Measurements from ENCODE around the gene TMEM198.

Gene TMEM198

GRCh38 chr2:219526320-219527075 is 17.3 kb upstream of the TMEM198 start:
- DNase-seq, result no peak

GRCh38 chr2:219527076-219527394 is 16.8 kb upstream of the TMEM198 start:
- DNase-seq, result no peak

GRCh38 chr2:219527472-219527871 is 16.4 kb upstream of the TMEM198 start:
- no peak for DNase-seq

GRCh38 chr2:219530048-219530963 is 13.5 kb upstream of the TMEM198 start:
- DNase-seq, result peak; percentile 86

GRCh38 chr2:219531639-219532377 is 12.0 kb upstream of the TMEM198 start:
- DNase-seq, result no peak

GRCh38 chr2:219532378-219532649 is 11.5 kb upstream of the TMEM198 start:
- DNase-seq, result no peak

GRCh38 chr2:219533930-219534661 is 9.7 kb upstream of the TMEM198 start:
- no peak for DNase-seq

GRCh38 chr2:219536425-219536824 is 7.4 kb upstream of the TMEM198 start:
- no peak for DNase-seq

- no peak for DNase-seq
These were observed 6.9 kb upstream of the TMEM198 start for GRCh38 chr2:219536967-219537366.

GRCh38 chr2:219537657-219538488 is 6.0 kb upstream of the TMEM198 start:
- DNase-seq, result no peak

GRCh38 chr2:219538504-219538951 is 5.3 kb upstream of the TMEM198 start:
- DNase-seq, result no peak

GRCh38 chr2:219538956-219539788 is 4.7 kb upstream of the TMEM198 start:
- DNase-seq, result no peak

- DNase-seq, result no peak
These were observed 3.7 kb upstream of the TMEM198 start for GRCh38 chr2:219539926-219540678.

- DNase-seq, result no peak
These were observed 2.9 kb upstream of the TMEM198 start for GRCh38 chr2:219540784-219541504.

GRCh38 chr2:219541611-219542180 is 2.1 kb upstream of the TMEM198 start:
- peak; percentile 86 for DNase-seq

GRCh38 chr2:219542931-219543595 is 765 bp upstream of the TMEM198 start:
- DNase-seq, result no peak

- no peak for DNase-seq
These were observed 739 bp downstream of the TMEM198 start for GRCh38 chr2:219544567-219544966.

GRCh38 chr2:219545295-219545942 is 1.6 kb downstream of the TMEM198 start:
- no peak for DNase-seq

All from stimulated activated CD4-positive, alpha-beta T cell treated with anti-CD3 and anti-CD28 coated beads, Interleukin-1b, Interleukin-23, amount 100 ng/mL, for 48 hours (primary cell).